SH-SY5Y (cell line): Measurements from ENCODE around the gene SH3TC2.

Experiments used
- GATA2 ChIP-seq: IDR thresholded peaks from 2 replicates; pipeline ENCODE4 v1.6.1; 2011; ENCODE audit warnings: mild to moderate bottlenecking, low read depth, low read length
- GATA3 ChIP-seq: IDR thresholded peaks from 2 replicates; pipeline ENCODE4 v1.6.1; 2011; ENCODE audit warnings: low read depth, mild to moderate bottlenecking, low read length, moderate library complexity

GRCh38 chr5:148961261-148962199 is 101.3 kb downstream of the SH3TC2 start:
- TF ChIP-seq GATA3: no peak
- no peak for TF ChIP-seq GATA2
